ENCODE data around the gene COPZ1.

COPZ1 gene

DNA sequence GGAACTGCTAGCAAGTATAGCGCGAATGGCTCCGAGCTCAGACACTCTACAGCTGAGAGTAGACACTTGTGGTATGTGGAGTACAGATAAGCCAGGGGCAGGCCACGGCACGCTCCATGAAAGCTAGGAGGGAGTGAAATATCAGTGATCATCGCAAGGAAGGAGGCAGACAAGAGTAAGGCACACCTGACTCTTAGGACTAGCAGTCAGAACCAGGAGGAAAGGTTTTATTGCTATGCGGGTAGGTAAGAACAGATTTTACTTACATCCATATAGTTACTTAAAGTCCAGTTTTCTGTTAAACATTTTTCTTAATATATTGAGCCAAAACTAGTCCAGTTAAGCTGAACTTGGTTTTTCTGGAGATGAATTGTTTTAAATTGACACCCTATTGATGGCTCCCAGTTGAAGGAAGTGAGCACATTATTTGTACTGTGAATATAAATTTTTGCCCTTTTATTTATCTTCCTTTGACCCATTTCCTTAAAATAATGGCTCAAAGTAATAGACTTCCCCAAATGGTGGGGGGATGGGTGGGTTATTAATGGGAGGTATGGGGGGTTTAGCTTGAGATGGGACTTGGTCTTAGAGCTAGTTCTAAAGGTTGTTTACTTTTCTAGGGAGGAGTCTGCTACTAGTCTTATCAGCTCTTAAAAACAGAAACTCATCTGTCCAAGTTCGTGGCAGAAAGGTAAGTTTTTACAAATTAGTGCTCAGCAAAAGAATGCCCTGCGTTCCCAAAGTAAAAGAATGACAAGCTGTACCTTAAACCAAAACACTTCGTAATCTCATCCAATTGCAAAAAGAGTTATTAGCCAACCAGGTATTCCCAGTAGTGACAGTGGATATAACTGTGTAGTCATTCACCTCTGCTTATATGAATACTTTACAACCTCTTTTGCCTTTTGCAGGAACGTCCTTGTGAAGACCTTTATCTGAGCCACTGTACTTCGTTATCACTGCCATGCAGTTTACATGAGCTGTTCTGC, 38.6 kb upstream of the COPZ1 start:
- H3K79me2 ChIP-seq (ENCODE audit: control insufficient read depth, insufficient read depth, low read length, poor library complexity), result peaks cover under 1% of the 10 kb centered on the region
- H3K4me3 ChIP-seq (ENCODE audit: low read depth, low read length), result no peak overlapping the region
- H4K8ac ChIP-seq (ENCODE audit: low read depth, low read length), result no peak overlapping the region
- peak; percentile 23 to 40 for DNase-seq
- H4K12ac ChIP-seq (ENCODE audit: low read depth, low read length), result no peak overlapping the region
- no peak overlapping the region for H2BK120ac ChIP-seq (ENCODE audit: insufficient read depth, low read length, poor library complexity)
- peak overlapping the region; percentile 5 for H3K23ac ChIP-seq (ENCODE audit: low read length)
- peaks cover 4 to 8% of the 10 kb centered on the region in 2 experiments for H3K4me1 ChIP-seq (ENCODE audit: control insufficient read depth in 1 of 2, insufficient read depth in 2 of 2, low read length in 2 of 2)
- no peak overlapping the region for H3K4ac ChIP-seq (ENCODE audit: low read depth, low read length)
- H3K27me3 ChIP-seq (ENCODE audit: insufficient read depth, low read length), result no peaks in the 10 kb centered on the region
- H3K27ac ChIP-seq (ENCODE audit: low read depth, low read length), result no peak overlapping the region
- H2AFZ ChIP-seq (ENCODE audit: insufficient read depth, low read length, poor library complexity), result no peak overlapping the region
- no CpG with 5 or more reads among the region's 12 CpGs for WGBS (ENCODE audit: extremely low coverage, insufficient coverage, insufficient read length)
- H3K9me3 ChIP-seq (ENCODE audit: insufficient read depth, low read depth, low read length), result no peaks in the 10 kb centered on the region
- H3K36me3 ChIP-seq (ENCODE audit: control insufficient read depth in 1 of 2, insufficient read depth in 2 of 2, low read length in 2 of 2), result peaks cover 18 to 45% of the 10 kb centered on the region in 2 experiments
- H2BK12ac ChIP-seq (ENCODE audit: low read length), result no peak overlapping the region
- H3K14ac ChIP-seq (ENCODE audit: low read length), result no peak overlapping the region
- H3K79me1 ChIP-seq (ENCODE audit: low read length), result peaks cover under 1% of the 10 kb centered on the region
- peak overlapping the region; percentile 38 for H3K4me2 ChIP-seq (ENCODE audit: low read length)
- no peak overlapping the region for H3K18ac ChIP-seq (ENCODE audit: low read length)
- H2BK5ac ChIP-seq (ENCODE audit: low read depth, low read length, poor library complexity), result no peak overlapping the region
- peak overlapping the region; percentile 20 for H3K9ac ChIP-seq (ENCODE audit: low read length)
- H4K91ac ChIP-seq (ENCODE audit: low read depth, low read length), result no peak overlapping the region
- no peak overlapping the region for H2AK5ac ChIP-seq (ENCODE audit: low read length)

DNA sequence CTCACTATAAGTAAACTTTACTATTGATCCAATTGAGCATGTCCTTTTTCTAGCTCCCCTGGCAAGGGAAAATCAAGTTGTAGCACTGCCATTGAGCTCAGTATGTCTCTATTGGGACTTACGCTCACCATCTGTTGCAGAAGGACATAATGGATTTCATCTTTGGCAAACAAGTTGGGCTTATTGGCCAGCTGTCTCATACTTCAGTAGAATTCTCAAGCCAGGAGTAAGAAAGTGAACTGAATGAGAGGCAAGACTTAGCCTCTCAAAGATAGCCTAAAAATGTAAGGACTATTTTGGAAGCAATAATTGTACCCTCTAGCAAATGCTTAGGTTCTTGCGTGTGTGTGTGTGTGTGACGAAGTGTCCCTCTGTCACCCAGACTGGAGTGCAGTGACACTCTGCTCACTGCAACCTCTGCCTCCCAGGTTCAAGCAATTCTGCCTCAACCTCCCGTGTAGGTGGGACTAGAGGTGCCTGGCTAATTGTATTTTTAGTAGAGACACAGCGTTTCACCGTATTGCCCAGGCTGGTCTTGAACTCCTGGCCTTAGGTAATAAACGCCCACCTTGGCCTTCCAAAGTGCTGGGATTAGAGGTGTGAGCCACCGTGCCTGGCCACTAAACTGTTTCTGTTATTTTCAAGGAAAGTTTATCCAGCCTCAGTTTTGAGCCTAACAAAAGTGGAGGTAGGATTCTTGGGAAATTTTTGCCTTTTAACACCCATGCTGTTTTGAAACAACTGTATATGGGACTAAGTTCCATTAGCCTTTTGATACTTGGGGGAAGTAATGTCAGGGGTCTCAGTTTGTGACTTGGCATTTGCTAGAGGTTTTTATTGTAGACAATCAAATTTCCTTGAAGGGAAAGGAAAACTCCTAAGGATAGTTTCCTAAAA, 37.4 kb upstream of the COPZ1 start:
- Histone ChIP-seq H4K91ac (ENCODE audit: low read depth, low read length) (no peak overlapping the region), H3K4ac (ENCODE audit: low read depth, low read length) (no peak overlapping the region), H3K4me2 (ENCODE audit: low read length) (no peak overlapping the region), H3K36me3 (ENCODE audit: control insufficient read depth in 1 of 2, insufficient read depth in 2 of 2, low read length in 2 of 2) (peaks cover 14 to 38% of the 10 kb centered on the region in 2 experiments), H3K14ac (ENCODE audit: low read length) (no peak overlapping the region), H3K4me1 (ENCODE audit: control insufficient read depth in 1 of 2, insufficient read depth in 2 of 2, low read length in 2 of 2) (peaks cover 2 to 8% of the 10 kb centered on the region in 2 experiments), H3K9ac (ENCODE audit: low read length) (no peak overlapping the region), H2BK5ac (ENCODE audit: low read depth, low read length, poor library complexity) (no peak overlapping the region), H4K8ac (ENCODE audit: low read depth, low read length) (no peak overlapping the region), H3K79me1 (ENCODE audit: low read length) (no peaks in the 10 kb centered on the region), H4K12ac (ENCODE audit: low read depth, low read length) (no peak overlapping the region), H3K27ac (ENCODE audit: low read depth, low read length) (no peak overlapping the region), H3K79me2 (ENCODE audit: control insufficient read depth, insufficient read depth, low read length, poor library complexity) (no peaks in the 10 kb centered on the region), H3K9me3 (ENCODE audit: insufficient read depth, low read depth, low read length) (no peaks in the 10 kb centered on the region), H2AK5ac (ENCODE audit: low read length) (no peak overlapping the region), H3K18ac (ENCODE audit: low read length) (no peak overlapping the region), H3K27me3 (ENCODE audit: insufficient read depth, low read length) (no peaks in the 10 kb centered on the region), H2BK12ac (ENCODE audit: low read length) (no peak overlapping the region), H3K4me3 (ENCODE audit: low read depth, low read length) (no peak overlapping the region), H3K23ac (ENCODE audit: low read length) (no peak overlapping the region), H2AFZ (ENCODE audit: insufficient read depth, low read length, poor library complexity) (no peak overlapping the region), H2BK120ac (ENCODE audit: insufficient read depth, low read length, poor library complexity) (no peak overlapping the region)
- DNase-seq, result peak in 1 of 2 donors; percentile 24
- no CpG with 5 or more reads among the region's 8 CpGs for WGBS (ENCODE audit: extremely low coverage, insufficient coverage, insufficient read length)

DNA sequence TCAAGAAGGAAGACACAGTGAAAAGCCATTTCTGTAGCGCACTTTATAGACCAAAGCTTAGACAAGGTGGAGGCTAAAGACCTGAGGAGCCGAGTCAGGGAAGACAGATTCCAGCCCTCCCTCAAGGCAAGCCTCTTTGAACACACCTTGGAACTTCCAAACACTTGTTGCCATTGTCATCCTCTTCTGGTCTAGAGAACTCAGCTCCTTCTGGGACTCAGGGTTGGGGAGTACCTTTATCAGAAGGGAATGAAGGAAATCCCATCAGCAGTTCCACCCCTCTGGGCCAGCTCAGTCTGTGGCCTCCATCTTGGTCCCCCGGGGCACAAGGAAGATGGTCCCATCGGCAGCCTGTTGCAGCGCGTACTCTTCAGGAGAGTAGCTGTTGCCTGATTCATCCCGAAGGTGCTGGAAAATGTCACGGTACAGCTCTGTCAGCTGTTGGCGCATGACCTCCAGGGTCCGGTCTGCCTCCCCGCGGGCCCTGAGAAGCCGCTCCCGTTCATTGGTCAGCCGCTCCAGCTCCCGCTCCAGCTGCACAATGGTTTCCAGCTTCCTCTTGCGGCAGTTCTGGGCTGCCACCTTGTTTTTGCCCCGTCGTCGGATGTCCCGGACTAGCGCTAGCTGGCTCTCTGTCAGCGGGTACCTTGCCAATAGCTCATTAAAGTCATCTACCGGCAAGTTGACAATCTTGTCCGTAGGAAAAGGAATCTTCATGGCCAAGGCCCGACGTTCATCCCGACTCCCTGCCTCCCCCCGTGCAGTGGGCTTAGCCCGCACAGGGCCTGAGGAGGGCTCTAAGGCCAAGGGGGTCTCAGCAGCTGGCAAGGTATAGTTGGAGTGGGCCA, 32.6 kb upstream of the COPZ1 start:
- Histone ChIP-seq H3K23ac (ENCODE audit: low read length) (no peak overlapping the region), H2AFZ (ENCODE audit: insufficient read depth, low read length, poor library complexity) (no peak overlapping the region), H3K79me1 (ENCODE audit: low read length) (no peaks in the 10 kb centered on the region), H3K18ac (ENCODE audit: low read length) (no peak overlapping the region), H3K9me3 (ENCODE audit: insufficient read depth, low read depth, low read length) (no peaks in the 10 kb centered on the region), H3K9ac (ENCODE audit: low read length) (no peak overlapping the region), H2BK12ac (ENCODE audit: low read length) (no peak overlapping the region), H4K91ac (ENCODE audit: low read depth, low read length) (no peak overlapping the region), H2AK5ac (ENCODE audit: low read length) (no peak overlapping the region), H3K27me3 (ENCODE audit: insufficient read depth, low read length) (no peaks in the 10 kb centered on the region), H3K79me2 (ENCODE audit: control insufficient read depth, insufficient read depth, low read length, poor library complexity) (no peaks in the 10 kb centered on the region), H3K36me3 (ENCODE audit: control insufficient read depth in 1 of 2, insufficient read depth in 2 of 2, low read length in 2 of 2) (peaks cover 4 to 7% of the 10 kb centered on the region in 2 experiments), H2BK120ac (ENCODE audit: insufficient read depth, low read length, poor library complexity) (no peak overlapping the region), H3K4me2 (ENCODE audit: low read length) (no peak overlapping the region), H2BK5ac (ENCODE audit: low read depth, low read length, poor library complexity) (no peak overlapping the region), H3K4ac (ENCODE audit: low read depth, low read length) (no peak overlapping the region), H3K27ac (ENCODE audit: low read depth, low read length) (no peak overlapping the region), H3K4me3 (ENCODE audit: low read depth, low read length) (no peak overlapping the region), H3K4me1 (ENCODE audit: control insufficient read depth in 1 of 2, insufficient read depth in 2 of 2, low read length in 2 of 2) (no peaks in the 10 kb centered on the region), H3K14ac (ENCODE audit: low read length) (no peak overlapping the region), H4K12ac (ENCODE audit: low read depth, low read length) (no peak overlapping the region), H4K8ac (ENCODE audit: low read depth, low read length) (no peak overlapping the region)
- no peak for DNase-seq
- WGBS (ENCODE audit: extremely low coverage, insufficient coverage, insufficient read length), result no CpG with 5 or more reads among the region's 30 CpGs

DNA sequence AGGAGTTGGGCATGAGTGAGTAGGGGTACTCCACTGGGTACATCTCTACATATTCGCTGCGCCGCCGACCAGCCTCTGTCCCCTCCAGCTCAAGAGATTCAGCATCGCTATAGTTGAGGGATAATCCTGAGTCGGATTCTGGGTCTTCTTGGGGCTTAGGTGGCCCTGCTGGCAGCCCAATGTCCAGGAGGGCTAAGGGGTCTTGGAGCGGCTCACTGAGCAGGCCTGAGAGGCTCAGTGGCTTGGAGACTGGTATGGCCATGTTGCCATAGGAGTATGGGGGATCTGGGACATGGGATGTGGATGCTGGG, 32.0 kb upstream of the COPZ1 start:
- Histone ChIP-seq H3K4me2 (ENCODE audit: low read length) (no peak overlapping the region), H2AFZ (ENCODE audit: insufficient read depth, low read length, poor library complexity) (no peak overlapping the region), H3K18ac (ENCODE audit: low read length) (no peak overlapping the region), H2BK12ac (ENCODE audit: low read length) (no peak overlapping the region), H4K91ac (ENCODE audit: low read depth, low read length) (no peak overlapping the region), H3K9me3 (ENCODE audit: insufficient read depth, low read depth, low read length) (no peaks in the 10 kb centered on the region), H4K12ac (ENCODE audit: low read depth, low read length) (no peak overlapping the region), H2AK5ac (ENCODE audit: low read length) (no peak overlapping the region), H3K4me3 (ENCODE audit: low read depth, low read length) (no peak overlapping the region), H2BK120ac (ENCODE audit: insufficient read depth, low read length, poor library complexity) (no peak overlapping the region), H2BK5ac (ENCODE audit: low read depth, low read length, poor library complexity) (no peak overlapping the region), H3K14ac (ENCODE audit: low read length) (no peak overlapping the region), H3K36me3 (ENCODE audit: control insufficient read depth in 1 of 2, insufficient read depth in 2 of 2, low read length in 2 of 2) (peaks cover 0 to 2% of the 10 kb centered on the region in 2 experiments), H3K9ac (ENCODE audit: low read length) (no peak overlapping the region), H3K79me2 (ENCODE audit: control insufficient read depth, insufficient read depth, low read length, poor library complexity) (no peaks in the 10 kb centered on the region), H4K8ac (ENCODE audit: low read depth, low read length) (no peak overlapping the region), H3K27ac (ENCODE audit: low read depth, low read length) (no peak overlapping the region), H3K4me1 (ENCODE audit: control insufficient read depth in 1 of 2, insufficient read depth in 2 of 2, low read length in 2 of 2) (no peaks in the 10 kb centered on the region), H3K27me3 (ENCODE audit: insufficient read depth, low read length) (no peaks in the 10 kb centered on the region), H3K79me1 (ENCODE audit: low read length) (no peaks in the 10 kb centered on the region), H3K23ac (ENCODE audit: low read length) (no peak overlapping the region), H3K4ac (ENCODE audit: low read depth, low read length) (no peak overlapping the region)
- no CpG with 5 or more reads among the region's 7 CpGs for WGBS (ENCODE audit: extremely low coverage, insufficient coverage, insufficient read length)
- no peak for DNase-seq

All from trophoblast cell (in vitro differentiated cells and primary cell).